Measurements from ENCODE around the gene FFAR3.
"Not testable (repeated sequence)": the region's sequence is repeated elsewhere in the genome, so short reads cannot be mapped to it uniquely, and the experiment has no call there.

DNA sequence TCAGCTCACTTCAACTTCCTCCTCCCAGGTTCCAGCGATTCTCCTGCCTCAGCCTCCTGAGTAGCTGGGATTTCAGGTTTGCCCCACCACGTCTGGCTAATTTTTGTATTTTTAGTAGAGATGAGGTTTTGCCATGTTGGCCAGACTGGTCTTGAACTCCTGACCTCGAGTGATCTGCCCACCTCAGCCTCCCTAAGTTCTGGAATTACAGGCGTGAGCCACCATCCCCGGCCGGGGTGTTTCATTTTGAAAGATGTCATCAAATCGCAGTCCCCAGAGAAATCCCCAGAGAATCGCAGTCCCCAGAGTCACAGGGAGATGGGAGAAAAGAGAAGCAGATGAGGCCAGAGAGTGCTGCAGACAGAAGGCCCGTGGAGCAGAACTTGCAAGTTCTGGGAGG lies 43.2 kb downstream of the FFAR3 start:
- TF ChIP-seq, protein P1, sequence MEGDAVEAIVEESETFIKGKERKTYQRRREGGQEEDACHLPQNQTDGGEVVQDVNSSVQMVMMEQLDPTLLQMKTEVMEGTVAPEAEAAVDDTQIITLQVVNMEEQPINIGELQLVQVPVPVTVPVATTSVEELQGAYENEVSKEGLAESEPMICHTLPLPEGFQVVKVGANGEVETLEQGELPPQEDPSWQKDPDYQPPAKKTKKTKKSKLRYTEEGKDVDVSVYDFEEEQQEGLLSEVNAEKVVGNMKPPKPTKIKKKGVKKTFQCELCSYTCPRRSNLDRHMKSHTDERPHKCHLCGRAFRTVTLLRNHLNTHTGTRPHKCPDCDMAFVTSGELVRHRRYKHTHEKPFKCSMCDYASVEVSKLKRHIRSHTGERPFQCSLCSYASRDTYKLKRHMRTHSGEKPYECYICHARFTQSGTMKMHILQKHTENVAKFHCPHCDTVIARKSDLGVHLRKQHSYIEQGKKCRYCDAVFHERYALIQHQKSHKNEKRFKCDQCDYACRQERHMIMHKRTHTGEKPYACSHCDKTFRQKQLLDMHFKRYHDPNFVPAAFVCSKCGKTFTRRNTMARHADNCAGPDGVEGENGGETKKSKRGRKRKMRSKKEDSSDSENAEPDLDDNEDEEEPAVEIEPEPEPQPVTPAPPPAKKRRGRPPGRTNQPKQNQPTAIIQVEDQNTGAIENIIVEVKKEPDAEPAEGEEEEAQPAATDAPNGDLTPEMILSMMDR (IDR thresholded peaks at IDR 0.05 in 8 of 11, conservative IDR thresholded peaks at IDR 0.05 in 3 of 11), result not testable (repeated sequence)
- TF ChIP-seq POLR2A (IDR thresholded peaks at IDR 0.05), result not testable (repeated sequence)

Measured in spleen (tissue), 7 donors.